Fibroblast of villous mesenchyme (primary cell): ENCODE measurements around the gene SYTL3. TPM values are rescaled to one million over a fixed set of nuclear protein-coding genes. Genes with fewer than 3 reads are reported as not detected.

Experiments used
- DNase-seq: peaks from one replicate; pipeline ENCODE4 v3.0.0-alpha.2; 2010; ENCODE audit warnings: low read depth
- H3K4me3 ChIP-seq: 2 replicates; pipeline ENCODE4 v1.5.1; 2011; ENCODE audit warnings: low read depth, mild to moderate bottlenecking, low read length
- CTCF ChIP-seq: IDR thresholded peaks from 2 replicates; pipeline ENCODE4 v1.5.1; 2012; ENCODE audit warnings: low read depth, mild to moderate bottlenecking, low read length; ENCODE audit not compliant: insufficient read depth
- total RNA-seq: library from RNA; depleted of rRNA; stranded (reverse); fragments of >200 nt; gene quantifications from 2 replicates; pipeline ENCODE4 v1.2.3, GENCODE V29; 2012

SYTL3 gene
- total RNA-seq, 1 donor = 1.7 TPM

- peak; percentile 48 for DNase-seq
- TF ChIP-seq CTCF = no peak
- no peak overlapping the region for H3K4me3 ChIP-seq
These were observed 153.9 kb downstream of the SYTL3 start for GRCh38 chr6:158803733-158804143.

- H3K4me3 ChIP-seq = no peak overlapping the region
- no peak for TF ChIP-seq CTCF
These were observed 154.4 kb downstream of the SYTL3 start for GRCh38 chr6:158804207-158804606.

GRCh38 chr6:158805698-158806377, 156.0 kb downstream of the SYTL3 start:
- TF ChIP-seq CTCF = no peak
- H3K4me3 ChIP-seq = no peak overlapping the region
- no peak for DNase-seq

More at GRCh38 chr6:158804207-158804606, 154.4 kb downstream of the SYTL3 start:
- DNase-seq = no peak

- H3K4me3 ChIP-seq = no peak overlapping the region
- no peak for DNase-seq
- TF ChIP-seq CTCF = no peak
These were observed 157.9 kb downstream of the SYTL3 start for GRCh38 chr6:158807515-158808441.

GRCh38 chr6:158808442-158808833, 158.6 kb downstream of the SYTL3 start:
- DNase-seq = no peak
- no peak overlapping the region for H3K4me3 ChIP-seq
- TF ChIP-seq CTCF = no peak

- no peak for TF ChIP-seq CTCF
- no peak for DNase-seq
- no peak overlapping the region for H3K4me3 ChIP-seq
These were observed 159.3 kb downstream of the SYTL3 start for GRCh38 chr6:158808941-158809678.
